Endothelial cell of umbilical vein (primary cell): ENCODE results near the gene CSNK1G2.

ENCODE experiments used
- CTCF ChIP-seq, 2 donors: IDR thresholded peaks; 1 replicate in 1 of 2; 2 replicates in 1 of 2; pipeline ENCODE4 v1.5.1; 2011; ENCODE audit warnings: low read length in 2 of 2, mild to moderate bottlenecking in 2 of 2, moderate library complexity in 2 of 2, control low read depth in 1 of 2, inconsistent platforms in 1 of 2, low read depth in 1 of 2; ENCODE audit not compliant: insufficient read depth in 1 of 2; ENCODE audit errors: extremely low read depth in 1 of 2
- MYC ChIP-seq: IDR thresholded peaks from one replicate; pipeline ENCODE4 v1.6.1; 2011; ENCODE audit warnings: mild to moderate bottlenecking, low read depth, low read length
- POLR2AphosphoS5 ChIP-seq: IDR thresholded peaks from 2 replicates; pipeline ENCODE4 v1.6.1; 2012; ENCODE audit warnings: low read depth, mild to moderate bottlenecking, control low read depth, low read length, moderate library complexity; ENCODE audit not compliant: insufficient read depth

GRCh38 chr19:1944088-1944915 is 3.3 kb downstream of the CSNK1G2 start:
- no peak for TF ChIP-seq CTCF (IDR thresholded peaks at IDR 0.05; ENCODE audit: extremely low read depth in 1 of 2, insufficient read depth in 1 of 2, low read depth in 1 of 2, low read length in 2 of 2)
- TF ChIP-seq POLR2AphosphoS5 = no peak
- no peak for TF ChIP-seq MYC
